Esophagus squamous epithelium (tissue), 4 donors: ENCODE results near the gene C18orf32.

ENCODE experiments used
- CTCF ChIP-seq, 6 experiments: fragments of 450-650 bp in 4 of 6; fragments of 200-600 bp in 2 of 6; sonication (generic) in 2 of 6; IDR thresholded peaks; one replicate each; pipeline ENCODE4 v1.5.1; 2016 to 2019; ENCODE audit warnings: antibody characterized with exemption in 6 of 6, mild to moderate bottlenecking in 4 of 6, moderate library complexity in 4 of 6
- POLR2A ChIP-seq, 4 donors: fragments of 450-650 bp; IDR thresholded peaks; one replicate each; pipeline ENCODE4 v1.6.1; 2017; ENCODE audit warnings: antibody characterized with exemption in 4 of 4, mild to moderate bottlenecking in 4 of 4, moderate library complexity in 3 of 4

- TF ChIP-seq CTCF (IDR thresholded peaks at IDR 0.05) (no peak), POLR2A (IDR thresholded peaks at IDR 0.05) (no peak)
These were observed 44.7 kb upstream of the C18orf32 start for GRCh38 chr18:49531678-49532153.
